HG03045 (cell line): Measurements from ENCODE around the gene DHRSX.
"Not testable (repeated sequence)": the region's sequence is repeated elsewhere in the genome, so short reads cannot be mapped to it uniquely, and the experiment has no call there.

ENCODE experiments used
- ATAC-seq: cut with Tn5 transposase; IDR thresholded peaks from one replicate; pipeline ENCODE4 v1.9.1; 2021; ENCODE audit warnings: mild to moderate bottlenecking, moderate library complexity; ENCODE audit not compliant: unreplicated experiment

DHRSX gene

DNA sequence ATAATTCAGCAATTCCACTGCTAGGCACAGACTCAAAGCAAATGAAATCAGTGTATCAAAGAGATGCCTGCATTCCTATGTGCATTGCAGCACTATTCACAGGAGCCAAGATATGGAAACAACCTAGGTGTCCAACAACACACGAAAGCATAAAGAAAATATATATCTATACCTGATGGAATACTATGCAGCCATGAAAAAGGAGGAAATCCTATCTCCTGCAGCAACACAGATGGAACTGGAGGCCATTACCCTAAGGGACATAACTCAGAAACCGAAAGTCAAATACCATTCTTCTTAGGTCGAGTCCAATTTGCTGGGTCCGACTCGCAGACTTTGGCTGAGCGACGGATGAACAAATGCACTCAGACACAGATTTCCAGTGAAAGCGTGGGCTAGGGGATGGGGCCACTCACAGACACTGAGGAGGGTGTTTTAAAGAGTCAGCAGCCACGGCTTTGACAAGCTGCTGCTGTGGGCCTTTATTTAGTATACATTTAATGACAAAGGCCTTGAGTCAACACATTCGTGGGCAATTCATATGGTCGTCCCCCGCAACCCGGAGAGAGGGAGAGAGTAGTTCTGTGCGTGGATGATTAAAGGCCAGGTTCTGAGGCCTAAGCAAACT lies 93.8 kb downstream of the DHRSX start:
- ATAC-seq, result no peak

DNA sequence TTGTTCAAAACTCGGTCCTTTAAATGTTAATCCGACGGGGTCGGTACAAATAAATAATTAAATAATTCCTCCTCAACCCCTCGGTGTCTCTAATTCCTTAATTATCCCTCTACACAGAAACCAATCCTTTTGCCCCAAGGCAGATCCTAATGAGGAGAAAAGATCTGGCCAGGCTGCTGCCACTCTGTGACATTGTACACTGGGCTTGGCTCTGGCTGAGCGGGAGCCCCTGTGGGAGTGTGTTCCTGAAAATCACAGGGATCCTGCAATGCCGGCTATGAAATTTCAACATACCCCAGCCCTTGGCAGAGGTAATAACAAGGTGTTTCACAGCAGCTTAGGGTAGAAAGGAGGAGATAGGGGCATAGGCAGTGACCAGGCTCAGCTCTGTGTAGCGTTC lies 96.0 kb downstream of the DHRSX start:
- no peak for ATAC-seq

DNA sequence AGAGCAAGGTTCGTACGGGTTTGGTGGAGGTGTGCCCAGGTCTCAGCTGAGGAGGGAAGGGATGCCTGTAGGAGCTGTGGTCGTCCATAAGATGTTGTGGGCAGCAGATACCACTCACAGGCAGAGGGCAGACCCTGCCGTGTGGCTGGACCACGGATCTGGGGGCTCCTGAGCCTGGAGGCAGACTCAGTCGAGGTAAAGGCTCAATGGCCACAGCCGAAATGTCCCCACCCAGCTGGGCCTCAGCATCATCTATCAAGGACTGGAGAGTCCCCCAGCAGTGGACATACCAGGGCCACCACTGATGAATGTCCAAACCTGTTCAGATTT lies 98.5 kb downstream of the DHRSX start:
- ATAC-seq, result no peak

DNA sequence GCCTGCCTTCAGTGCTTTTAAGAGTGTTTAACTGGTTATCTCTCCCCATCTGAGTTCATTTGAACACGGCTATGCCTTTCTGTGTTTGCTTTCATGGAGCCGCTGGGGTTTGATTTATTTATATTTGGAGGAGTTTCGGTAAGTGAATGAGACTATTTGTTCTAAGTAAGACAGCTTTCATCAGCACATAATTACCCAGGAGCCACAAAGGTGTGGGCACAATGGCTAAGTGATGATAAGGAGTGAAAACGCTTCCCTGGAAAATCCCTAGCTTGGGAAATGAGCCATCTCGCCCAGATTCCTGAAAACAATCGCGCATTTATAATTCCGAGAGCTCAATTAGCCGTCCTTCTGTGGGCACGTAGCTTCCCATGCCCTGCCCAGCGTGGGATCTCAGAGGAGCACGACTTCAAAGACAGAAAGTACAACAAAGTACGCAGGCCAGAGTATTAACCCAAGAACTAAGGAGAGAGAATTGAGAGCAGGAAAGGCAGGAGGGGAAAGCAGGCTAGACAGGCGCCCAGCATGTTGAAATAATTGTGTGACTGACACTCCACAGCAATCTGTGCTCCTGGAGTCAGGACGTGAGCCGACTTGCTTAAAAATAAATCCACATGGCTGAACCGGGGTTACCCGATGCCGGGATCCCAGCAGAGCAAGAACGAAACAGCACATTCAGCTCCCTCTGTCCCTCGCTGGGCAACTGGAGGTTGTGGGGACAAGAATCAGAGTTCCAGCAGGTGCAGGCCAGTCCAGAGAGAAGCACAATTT lies 99.0 kb downstream of the DHRSX start:
- no peak for ATAC-seq

DNA sequence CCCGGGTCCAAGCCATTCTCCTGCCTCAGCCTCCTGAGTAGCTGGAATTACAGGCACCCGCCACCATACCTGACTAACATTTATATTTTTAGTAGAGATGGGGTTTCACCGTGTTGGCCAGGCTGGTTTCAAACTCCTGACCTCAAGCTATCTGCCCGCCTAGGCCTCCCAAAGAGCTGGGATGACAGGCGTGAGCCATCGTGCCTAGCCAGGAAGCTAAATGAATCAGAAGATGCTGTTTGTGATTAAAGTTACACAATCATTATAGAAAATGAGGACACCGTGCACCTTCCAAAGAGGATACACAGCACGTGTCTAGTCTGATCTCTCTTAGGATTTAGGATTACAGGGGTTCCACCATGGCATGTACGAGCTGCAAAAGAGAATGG lies 99.6 kb downstream of the DHRSX start:
- no peak for ATAC-seq

DNA sequence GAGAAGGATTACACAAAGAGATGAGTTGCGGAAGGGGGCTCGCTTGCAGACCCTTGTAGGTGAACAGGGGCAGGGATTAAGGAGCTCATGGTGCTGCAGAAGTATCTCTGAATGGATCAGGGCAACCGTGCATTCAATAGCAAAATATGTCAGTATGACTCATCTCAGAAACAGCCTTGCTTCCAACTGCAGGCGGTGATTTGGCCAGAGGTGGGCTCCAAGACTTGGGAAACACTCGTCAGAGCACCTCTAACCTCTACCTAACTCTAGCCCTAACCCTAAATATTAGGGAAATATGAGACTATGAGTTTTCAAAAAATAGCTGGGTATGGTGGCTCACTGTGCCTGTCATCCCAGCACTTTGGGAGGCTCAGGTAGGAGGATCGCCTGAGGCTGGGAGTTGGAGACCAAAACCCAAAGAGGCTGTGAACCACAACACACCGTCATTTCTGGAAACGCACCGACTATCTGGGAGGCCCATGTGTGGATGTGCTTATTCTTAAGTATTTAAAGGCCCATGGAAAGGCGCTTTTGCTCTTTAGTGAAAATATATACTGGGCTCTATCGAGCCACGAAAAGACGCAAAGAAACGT lies 102.6 kb downstream of the DHRSX start:
- no peak for ATAC-seq

DNA sequence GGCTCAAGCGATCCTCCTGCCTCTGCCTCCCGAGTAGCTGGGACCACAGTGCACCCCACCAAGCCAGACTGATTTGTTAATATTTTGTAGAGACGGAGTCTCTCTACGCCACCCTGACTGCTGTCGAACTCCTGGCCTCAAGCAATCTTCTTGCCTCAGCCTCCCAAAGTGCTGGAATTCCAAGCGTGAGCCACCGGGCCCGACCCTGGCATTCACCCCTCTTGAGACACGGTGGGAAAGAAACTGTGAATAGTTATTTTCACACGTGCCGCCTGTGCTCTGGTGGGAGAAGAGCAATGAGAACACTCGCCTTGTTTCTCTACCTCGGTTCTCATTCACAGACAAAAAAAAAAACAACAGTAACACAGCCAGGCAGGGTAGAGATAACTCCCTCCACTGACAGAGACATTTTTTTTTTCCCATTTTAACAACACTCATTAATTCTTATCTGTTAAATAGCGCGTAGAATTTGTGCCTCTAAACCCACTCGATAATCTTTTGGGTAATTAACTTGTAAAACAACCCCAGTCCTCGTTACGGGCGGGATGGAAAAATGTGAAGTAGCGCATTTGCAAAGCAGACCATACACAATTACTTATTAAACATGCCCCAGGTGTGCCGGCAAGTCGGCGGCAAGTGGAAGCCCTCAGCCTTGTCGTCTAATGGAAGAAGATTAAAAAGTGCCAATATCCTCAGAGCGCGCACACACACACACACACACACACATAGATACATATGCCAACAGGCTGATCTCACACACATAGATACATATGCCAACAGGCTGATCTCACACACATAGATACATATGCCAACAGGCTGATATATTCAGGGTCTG lies 103.3 kb downstream of the DHRSX start:
- ATAC-seq, result no peak

DNA sequence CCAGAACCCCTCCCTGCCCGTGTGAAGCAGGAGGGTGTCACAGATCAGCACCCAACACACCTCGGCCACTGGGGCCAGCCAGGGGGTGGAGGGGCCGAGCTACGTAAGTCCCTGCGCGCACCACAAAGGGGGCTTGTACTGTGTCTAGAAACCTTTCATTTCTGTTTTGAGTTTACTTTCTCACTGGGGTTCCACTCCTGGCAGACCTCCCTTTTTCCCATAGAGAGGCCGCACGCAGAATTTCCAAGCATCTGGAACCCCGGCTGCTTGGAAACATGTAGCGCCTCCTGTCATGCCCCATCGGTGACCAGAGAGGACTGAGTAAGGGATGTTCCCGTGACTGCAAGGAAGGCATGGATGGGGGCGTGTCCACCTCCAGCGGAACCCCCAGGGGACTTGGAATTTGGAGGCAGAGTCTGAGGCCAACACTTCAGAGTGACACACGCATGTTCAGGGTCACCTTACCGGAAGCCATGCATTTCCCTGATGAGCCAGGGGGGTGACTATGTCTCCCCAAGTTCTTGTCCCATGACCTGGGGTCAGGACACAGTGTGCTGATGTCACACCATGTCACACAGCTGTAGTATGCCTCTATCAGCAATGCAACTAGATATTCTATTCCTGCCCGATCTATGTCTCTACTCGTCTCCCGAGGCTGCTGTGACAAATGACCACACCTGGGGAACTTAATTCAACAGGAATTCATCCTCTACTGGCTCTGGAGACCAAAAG lies 105.3 kb downstream of the DHRSX start:
- no peak for ATAC-seq

DNA sequence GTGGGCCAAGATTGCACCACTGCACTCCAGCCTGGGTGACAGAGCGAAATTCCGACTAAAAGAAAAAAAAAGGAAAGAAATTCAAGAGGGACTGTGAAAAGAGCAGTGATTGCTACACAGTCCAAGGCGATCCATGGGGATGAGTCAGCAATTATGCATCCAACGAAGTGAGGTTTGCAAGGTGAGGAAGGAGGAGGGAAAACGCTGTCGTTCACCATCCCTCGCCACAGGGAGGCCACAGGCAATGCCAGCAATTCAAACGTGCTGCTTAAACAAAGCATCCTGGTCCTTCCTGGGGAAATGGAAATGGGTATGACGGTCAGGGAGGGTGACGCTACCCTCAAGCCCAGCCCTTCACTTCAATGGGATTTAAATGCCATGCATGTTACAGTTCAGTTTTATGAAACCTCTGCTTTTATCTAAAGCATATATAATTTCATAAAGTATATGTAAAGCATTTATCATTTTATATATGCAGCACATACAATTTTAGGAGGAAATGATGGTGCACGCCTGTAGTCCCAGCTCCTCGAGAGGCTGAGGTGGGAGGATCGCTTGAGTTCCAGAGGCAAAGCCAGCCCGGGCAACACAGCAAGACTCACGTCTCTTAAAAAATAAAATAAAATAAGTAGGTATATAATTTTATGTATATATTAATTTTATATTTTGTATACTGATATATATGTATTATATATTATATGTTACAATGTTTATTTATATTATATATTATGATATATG lies 108.7 kb downstream of the DHRSX start:
- no peak for ATAC-seq

DNA sequence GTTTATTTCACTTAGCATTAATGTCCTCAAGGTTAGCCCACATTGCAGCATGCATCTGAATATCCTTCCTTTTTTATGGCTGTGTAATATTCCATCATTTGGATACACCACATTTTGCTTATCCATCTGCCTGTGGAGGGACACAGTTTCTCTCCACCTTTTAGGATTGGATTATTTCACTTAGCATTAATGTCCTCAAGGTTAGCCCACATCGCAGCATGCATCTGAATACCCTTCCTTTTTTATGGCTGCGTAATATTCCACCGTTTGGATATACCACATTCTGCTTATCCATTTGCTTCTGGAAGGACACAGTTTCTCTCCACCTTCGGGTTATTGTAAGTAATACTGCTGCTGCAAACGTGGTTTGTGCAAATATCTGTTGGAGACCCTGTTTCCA lies 110.0 kb downstream of the DHRSX start:
- ATAC-seq, result no peak

DNA sequence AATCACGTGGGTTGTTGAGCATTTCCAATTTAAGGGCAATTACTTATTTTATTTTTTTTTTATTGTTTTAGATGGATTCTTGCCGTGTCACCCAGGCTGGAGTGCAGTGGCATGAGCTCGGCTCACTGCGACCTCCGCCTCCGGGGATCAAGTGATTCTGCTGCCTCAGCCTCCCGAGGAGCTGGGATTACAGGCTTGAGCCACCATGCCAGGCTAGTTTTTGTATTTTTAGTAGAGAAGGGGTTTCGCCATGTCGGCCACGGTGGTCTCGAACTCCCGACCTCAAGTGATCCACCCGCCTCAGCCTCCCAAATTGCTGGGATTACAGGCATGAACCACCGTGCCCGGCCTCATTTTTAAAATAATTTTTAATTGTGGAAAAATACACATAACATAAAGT lies 111.0 kb downstream of the DHRSX start:
- not testable (repeated sequence) for ATAC-seq

DNA sequence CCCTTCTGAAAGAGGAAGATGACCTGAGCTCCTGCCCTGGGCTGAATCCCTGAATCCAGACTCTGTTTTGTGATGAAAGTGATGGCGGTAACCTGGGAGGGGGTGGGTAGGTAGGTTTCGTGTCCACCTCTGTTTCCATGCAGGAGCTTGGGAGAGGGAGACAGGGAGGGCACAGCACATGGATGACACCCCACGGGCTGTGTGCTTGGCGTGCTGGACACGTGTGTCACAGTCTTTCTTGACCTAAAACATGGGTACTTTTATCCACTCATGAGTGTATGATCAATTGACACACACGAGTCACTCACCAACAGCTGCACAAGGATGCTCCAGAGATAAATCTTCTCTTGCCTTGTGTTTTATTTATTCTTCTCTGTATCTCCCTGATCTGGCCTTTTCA lies 111.5 kb downstream of the DHRSX start:
- ATAC-seq, result no peak

DNA sequence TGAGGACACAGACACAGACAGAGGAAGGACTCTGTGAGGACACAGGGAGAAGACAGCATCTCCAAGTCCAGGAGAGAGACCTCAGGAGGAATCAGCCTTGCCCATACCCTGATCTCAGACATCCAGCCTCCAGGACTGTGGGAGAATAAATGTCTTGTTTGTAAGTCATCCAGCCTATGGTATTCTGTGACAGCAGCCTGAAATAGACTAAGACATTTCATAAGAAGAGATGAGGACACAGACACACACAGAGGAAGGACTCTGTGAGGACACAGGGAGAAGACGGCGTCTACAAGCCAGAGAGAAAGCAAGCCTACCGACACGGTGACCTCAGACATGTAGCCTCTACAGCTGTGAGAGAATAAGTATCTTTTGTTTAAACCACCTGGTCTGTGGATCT lies 112.1 kb downstream of the DHRSX start:
- ATAC-seq, result no peak

DNA sequence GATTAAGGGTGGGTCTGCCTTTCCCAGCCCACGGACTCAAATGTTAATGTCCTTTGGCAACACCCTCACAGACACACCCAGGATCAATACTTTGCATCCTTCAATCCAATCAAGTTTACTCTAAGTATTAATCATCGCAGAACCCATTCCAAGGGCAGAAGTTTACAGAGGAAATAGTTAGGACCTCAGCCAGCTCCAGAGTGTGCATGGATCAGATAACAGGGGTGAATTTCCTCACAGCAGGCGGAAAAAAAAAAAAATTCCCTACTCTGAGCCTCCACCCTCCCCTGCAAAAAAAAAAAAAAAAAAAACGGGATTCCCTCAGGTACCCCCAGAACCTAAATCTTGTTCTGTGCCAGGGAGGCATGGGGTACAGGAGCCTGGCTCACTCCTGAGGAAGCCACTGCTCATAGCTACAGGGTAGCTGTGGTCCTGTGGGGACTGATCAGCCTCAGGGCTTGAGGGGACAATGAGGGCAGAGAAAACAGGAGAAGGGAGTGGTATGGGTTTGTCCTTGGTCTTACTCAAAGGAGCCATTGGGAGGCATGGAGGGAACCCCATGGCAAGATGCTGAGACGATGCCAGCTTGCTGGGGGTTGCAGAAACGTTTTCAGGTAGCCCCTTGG lies 113.0 kb downstream of the DHRSX start:
- no peak for ATAC-seq

DNA sequence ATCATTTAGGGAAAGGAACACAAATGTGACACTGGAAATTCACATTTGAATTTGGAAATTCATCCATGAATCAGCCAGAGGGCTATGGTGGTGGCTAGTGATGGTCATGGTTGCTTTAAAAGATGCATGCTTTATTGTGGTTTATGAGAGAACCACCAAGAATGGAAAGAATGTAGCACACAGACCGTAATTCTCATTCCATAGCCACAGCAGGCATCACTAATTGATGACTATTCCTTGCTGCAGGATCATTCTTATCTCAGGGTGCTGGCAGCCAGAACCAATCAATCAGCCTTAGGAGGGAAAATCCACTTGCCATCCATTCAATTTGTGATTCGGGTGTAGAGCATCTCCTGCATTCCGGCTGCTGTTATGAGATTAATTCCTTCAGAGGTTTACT lies 115.6 kb downstream of the DHRSX start:
- ATAC-seq, result no peak

DNA sequence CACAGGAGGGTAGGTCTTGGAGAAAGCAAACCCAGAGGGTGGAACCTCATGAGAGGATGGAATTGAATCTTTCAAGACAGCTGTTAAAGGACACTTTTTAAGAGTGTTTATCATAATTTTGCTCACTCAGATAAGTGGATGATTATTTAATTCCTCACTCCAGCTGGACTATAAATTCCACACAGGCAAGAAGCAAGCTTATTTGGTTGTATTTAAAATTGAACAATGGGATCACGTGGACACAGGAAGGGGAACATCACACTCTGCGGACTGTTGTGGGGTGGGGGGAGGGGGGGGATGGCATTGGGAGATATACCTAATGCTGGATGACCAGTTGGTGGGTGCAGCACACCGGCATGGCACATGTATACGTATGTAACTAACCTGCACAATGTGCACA lies 116.3 kb downstream of the DHRSX start:
- ATAC-seq, result no peak

DNA sequence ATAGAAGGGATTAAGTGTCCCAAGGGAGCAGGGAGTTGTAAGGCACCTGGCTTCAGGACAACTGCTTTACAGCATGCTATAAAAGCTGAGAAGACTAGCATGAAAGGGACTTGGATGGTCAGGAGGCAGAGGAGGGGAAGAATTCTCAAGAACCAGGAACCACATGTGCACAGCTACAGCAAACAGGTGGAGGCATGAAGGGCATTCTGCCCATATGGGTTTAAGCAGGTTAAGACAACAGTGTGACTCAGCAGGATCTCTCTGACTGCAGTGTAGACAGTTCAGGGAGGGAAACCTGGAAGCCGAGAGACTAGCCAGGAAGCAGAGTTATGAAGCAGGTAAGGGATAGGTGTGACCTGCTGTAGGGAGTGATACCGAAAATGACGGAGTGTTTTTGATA lies 117.0 kb downstream of the DHRSX start:
- no peak for ATAC-seq

DNA sequence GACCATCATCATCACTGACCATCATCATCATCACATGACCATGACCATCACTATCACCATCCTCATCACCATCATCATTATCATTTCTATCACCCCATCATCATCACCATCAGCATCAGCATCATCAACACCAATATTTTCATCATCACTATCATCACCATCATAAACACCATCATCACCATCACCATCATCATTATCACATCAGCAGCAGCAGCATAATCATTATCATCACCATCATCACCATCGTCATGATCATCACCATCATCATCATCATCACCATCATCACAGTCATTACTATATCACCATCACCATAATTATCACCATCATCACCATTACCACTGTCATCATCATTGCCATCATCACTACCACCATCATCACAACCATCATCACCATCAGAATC lies 117.6 kb downstream of the DHRSX start:
- no peak for ATAC-seq

DNA sequence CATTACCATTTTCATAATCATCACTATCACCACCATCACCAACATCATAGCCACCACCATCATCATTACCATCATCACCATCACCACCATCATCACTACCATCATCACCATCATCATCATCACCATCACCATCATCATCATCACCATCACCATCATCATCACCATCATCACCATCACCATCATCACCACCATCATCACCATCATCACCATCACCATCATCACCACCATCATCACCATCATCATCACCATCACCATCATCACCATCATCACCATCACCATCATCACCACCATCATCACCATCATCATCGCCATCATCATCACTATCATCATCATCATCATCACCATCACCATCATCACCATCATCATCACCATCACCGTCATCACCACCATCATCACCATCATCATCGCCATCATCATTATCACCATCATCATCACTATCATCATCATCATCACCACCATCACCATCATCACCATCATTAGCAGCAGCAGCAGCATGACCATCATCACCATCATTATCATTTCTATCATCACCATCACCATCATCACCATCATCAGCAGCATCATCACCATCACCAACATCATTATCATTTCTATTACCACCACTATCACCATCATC lies 118.2 kb downstream of the DHRSX start:
- ATAC-seq, result not testable (repeated sequence)
